ENCODE measurements around the gene SLC43A1. TPM values are rescaled to one million over a fixed set of nuclear protein-coding genes. Genes with fewer than 3 reads are reported as not detected.

Gene SLC43A1
- polyA plus RNA-seq, 3 donors = 9.8 to 155 (median 16.0) TPM

DNA sequence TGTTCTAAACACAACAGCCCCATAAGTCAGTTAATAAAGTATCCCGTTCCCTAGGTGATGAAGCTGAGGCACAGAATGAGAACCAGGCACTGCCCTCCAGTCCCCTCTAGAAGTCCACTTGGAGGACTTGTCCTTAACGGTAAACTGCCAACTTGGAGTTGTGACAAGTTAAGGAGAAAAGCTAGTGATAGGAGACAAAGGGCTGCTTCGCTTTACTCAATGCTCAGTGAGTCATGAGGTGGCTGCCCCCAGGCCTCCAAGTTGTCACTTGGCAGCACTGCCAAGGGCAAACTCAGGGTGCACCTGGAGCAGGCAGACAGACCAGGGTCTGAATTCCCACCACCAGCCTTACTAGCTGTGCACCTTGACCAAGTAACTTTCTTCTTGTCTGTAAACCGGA is 13.5 kb downstream of the SLC43A1 start:
- no peak overlapping the region for H3K27ac ChIP-seq (ENCODE audit: low read depth, low read length)
- WGBS, 3 donors = 42 to 85% (median 76%) methylated on average over 4 of the region's 4 CpGs

DNA sequence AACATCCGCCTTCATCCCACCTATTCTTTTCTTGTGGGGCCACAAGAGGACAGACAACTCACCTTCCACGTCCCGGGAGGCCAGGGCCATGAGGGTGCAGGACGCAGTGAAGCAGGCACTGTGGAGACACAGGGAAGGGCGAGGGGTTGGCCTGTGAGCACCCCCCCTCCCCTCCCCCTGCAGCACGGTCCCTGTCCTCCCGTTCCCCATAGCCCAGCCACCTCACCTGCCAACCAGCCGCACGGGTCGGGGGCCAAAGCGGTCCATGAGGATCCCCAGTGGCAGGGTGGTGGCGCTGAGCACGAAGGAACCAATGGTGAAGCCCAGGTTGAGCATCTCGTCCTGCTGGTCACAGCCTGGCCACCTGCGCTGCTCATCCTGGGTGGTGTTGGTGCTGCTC is 14.6 kb downstream of the SLC43A1 start:
- no peak overlapping the region for H3K27ac ChIP-seq (ENCODE audit: low read depth, low read length)
- 61 to 96% (median 94%) methylated on average over 14 to 15 of the region's 15 CpGs for WGBS, 3 donors

DNA sequence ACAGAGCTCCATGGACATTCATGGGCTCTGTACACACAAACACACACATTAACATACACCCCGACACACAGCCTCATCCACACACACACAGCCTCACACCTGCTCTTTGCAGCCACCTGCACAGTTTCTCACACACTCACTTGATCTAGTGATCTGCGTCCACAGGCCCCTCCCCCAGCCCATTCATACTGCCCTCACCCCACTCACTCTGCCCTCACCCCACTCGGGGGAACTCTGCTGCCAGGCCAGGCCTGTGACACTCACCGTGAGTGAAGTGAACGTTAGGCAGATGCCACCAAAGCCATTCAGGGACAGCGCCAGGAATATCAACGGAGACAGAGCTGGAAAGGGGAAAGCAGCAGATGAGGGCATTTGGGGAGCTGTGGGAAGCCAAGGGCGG is 15.0 kb downstream of the SLC43A1 start:
- H3K27ac ChIP-seq (ENCODE audit: low read depth, low read length) = no peak overlapping the region
- WGBS, 3 donors = 45 to 90% (median 89%) methylated on average over 8 of the region's 8 CpGs

GRCh38 chr11:57499983-57500461 is 15.5 kb downstream of the SLC43A1 start:
- WGBS, 3 donors = 16 to 40% (median 39%) methylated on average over 12 of the region's 12 CpGs
- H3K27ac ChIP-seq (ENCODE audit: low read depth, low read length) = no peak overlapping the region

GRCh38 chr11:57499413-57499982 is 16.0 kb downstream of the SLC43A1 start:
- no peak overlapping the region for H3K27ac ChIP-seq (ENCODE audit: low read depth, low read length)
- 4 to 16% (median 12%) methylated on average over 34 to 35 of the region's 35 CpGs for WGBS, 3 donors

DNA sequence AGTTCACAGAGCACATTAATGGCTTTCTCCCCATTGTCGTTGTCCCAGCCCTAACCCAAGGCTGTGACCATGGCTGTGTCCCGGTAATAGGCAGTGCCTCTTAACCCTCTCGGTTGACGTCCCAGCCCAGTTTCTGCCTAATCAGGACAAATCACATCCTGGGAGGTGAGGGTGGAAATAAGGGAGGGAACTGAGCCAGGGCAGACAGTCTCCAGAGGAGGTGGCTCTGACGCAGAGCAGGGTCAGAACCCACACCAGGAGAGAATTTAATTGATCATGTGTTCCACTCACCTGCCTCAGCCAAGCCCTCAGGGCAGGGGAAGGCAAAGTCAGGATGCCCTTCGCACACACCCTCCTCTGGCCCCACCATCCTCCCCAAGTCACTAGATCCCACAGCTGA is 17.0 kb downstream of the SLC43A1 start:
- H3K27ac ChIP-seq (ENCODE audit: low read depth, low read length) = no peak overlapping the region
- WGBS, 3 donors = 35 to 82% (median 78%) methylated on average over 5 to 6 of the region's 6 CpGs

DNA sequence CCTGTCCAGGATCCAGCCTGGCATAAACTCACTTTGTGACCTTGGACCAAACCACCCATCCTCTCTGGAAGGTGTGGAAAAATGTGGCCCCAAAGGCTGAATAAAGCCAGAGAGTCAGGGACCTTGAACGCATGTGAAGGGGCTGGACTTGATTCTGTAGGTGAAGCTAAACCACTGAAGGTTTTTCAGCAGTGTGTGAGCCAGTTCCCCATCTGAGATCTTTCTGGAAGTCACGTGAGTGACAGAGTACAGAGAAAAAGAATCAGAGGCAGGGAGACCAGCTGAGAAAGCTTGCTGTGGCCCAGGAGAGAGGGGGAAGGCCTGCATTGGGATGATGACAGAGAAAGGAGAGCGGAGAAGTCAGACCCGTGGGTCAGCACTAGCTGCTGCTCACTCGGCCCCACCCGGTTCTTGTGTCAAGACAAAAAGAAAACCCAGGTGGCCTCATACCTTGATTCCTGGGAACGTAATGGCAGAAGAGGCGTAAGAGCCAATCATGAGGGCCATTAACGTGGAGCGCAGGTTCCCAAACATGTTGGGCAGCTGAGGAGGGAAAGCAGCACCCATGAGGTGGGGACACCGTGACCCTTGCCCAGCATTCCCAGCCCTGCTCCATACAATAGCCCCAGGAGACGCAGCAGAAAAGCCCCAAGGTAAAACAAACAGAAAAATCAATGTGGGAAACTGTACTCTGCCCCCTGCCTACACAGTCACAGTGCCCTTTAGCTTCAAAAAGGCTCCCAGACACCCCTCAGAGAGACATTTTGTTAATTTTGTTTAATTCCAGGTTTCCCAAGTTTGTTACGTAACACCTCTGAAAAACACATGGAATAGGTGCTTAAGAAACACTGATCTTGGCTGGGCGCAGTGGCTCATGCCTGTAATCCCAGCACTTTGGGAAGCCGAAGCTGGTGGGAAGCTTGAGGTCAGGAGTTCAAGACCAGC is 17.9 kb downstream of the SLC43A1 start:
- 44 to 94% (median 93%) methylated on average over 15 of the region's 15 CpGs for WGBS, 3 donors

GRCh38 chr11:57496109-57496820 is 19.2 kb downstream of the SLC43A1 start:
- WGBS, 3 donors = 41 to 86% (median 85%) methylated on average over 9 of the region's 9 CpGs
- no peak overlapping the region for H3K27ac ChIP-seq (ENCODE audit: low read depth, low read length)

More for the DNA sequence above, 17.9 kb downstream of the SLC43A1 start:
- no peak overlapping the region for H3K27ac ChIP-seq (ENCODE audit: low read depth, low read length)

DNA sequence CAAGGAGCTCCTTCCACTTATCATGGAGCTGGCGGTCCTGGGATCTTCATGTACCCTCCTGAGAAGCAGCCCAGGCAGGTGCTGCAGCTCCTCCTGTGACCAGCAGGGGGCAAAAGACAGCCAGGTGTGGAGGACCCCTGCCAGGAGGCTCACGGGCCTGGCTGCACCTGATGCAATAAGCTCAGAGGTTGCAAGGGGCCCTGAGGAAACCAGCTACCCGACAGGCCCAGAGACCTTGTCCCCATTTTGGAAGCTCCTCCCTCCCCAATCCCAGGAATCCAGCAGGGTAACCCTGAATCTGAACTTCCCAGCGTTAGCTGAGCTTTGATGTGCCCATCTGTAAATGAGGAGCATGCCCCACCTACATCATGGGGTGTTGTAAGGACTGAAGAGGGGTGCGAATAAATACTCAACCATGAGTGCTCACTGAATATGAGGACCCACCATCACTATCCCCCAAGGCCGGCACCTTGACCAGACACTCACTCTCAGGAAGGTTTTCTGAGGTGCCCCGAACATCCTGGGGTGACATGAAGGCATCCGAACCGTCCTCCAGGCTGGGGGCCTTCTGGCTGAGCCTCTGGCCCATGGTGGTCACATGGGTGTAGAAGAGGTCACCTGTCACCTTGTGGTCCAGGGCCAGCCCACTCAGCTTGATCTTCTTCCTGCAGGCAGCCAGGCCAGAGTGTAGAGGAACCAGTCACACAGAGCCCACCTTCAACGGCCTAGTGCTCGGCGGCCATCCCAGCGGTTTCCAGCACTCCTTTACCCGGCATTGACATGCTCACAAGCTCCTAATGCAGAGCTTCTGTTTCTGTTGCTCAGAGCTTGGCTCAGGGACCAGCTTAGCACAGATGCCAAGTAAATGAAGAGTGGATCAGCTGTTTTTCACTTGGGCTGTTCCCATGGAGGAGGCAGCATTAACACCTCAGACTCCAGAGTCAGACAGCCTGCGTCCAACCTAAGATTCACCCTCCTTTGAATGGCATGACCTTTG is 21.7 kb downstream of the SLC43A1 start:
- no peak overlapping the region for H3K27ac ChIP-seq (ENCODE audit: low read depth, low read length)
- 28 to 73% (median 69%) methylated on average over 15 of the region's 15 CpGs for WGBS, 3 donors

DNA sequence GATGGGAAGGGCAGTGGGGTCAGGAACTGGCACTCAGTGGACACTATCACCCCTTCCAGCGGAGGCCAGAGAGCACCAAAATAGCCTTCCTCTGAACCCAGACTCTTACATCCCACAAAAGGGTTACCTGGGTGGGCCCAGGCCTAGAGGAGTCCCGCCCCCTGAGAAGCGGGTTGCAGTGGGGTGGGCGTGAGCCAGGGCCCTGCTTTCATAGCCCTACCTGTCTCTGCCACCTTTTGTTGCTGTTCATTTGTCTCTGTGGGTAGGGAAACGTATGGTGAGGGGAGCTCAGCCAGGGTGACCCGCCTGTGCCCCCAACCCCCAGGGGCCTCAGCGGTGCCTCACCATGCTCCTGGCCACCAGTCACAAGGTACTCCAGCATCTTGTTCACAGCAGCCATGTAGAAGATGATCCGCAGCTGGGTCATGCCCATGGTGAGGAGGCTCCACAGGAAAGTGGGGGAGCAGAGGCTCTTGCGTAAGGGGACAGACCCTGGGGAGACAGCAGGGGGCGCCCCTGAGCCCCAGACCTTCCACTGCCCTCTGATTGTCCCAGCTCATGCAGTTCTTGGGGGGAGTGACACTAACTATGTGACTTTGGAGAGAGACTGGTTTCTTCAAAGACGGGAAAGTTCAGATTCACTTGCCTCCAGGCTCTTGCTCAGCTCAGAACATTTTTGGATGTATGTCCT is 24.0 kb downstream of the SLC43A1 start:
- no peak overlapping the region for H3K27ac ChIP-seq (ENCODE audit: low read depth, low read length)
- 72 to 80% (median 80%) methylated on average over 11 of the region's 11 CpGs for WGBS, 3 donors

DNA sequence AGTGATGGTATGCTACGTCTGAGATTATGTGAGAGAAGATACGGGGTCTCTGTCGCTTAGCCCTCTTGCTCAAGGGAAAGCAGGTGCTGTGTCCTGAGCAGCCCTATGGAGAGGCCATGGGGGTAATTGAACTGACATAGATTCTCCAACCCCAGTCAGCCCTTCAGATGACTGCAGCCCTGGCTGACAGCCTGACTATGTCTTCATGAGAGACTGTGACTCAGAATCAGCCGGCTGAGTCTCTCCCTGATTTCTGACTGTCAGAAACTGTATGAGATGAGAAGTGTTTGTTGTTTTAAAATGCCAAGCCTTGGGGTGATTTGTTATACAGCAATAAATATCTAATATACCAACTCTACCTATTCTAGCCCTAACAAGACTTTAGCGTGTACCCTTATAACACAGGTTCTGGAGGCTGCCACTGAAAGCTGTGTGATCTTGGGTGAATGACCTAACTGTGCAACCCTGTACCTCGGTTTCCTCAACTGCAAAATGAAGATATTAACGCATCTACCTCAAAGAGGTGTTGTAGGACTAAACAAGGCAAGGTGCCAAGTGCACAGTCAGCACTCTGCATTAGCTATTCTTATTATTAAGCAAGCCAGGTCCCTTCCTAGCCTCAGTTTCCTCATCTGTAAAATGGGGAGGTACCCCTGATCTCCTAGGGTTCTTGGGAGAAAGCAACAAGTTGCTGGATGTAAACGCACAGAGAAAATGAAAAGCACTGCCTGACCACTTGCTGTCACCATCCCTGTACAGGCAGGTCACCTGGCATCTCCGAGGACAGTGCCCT is 24.9 kb downstream of the SLC43A1 start:
- no peak overlapping the region for H3K27ac ChIP-seq (ENCODE audit: low read depth, low read length)
- 79 to 94% (median 94%) methylated on average over 9 of the region's 9 CpGs for WGBS, 3 donors

DNA sequence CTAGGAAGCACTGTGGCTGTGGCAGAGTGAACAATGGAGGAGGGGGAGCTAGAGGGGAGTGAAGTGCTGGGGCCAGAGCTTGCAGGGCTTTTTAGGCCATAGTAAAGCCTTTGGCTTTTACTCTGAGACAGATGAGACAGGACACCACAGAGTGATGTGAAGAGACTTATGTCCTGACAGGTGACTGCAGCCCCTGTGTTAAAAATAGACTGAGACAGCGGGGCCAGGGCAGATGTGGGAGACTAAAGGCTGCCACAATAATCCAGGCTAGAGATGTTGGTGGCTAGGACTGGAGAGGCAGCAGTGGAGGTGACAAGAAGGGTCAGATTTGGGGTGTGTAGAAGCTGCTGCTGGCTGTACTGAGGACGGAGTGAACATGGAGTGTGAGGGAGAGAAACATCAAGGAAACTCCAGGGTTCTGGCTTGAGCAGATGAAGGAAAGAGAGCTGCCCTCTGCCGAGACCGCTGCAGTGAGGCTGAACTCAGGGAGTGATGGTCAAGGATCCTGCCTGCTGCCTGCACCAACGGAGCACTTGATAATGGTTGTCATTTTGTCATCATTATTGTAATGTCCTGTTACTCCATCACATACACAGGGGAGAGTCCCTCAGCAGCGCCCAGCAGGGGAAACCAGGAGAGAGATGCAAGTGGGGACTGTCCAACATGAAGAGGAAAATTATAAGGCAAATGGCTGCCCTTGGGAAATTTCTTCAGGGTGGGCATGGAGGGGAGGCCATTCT is 27.4 kb downstream of the SLC43A1 start:
- H3K27ac ChIP-seq (ENCODE audit: low read depth, low read length) = no peak overlapping the region
- 67 to 79% (median 71%) methylated on average over 6 of the region's 6 CpGs for WGBS, 3 donors

DNA sequence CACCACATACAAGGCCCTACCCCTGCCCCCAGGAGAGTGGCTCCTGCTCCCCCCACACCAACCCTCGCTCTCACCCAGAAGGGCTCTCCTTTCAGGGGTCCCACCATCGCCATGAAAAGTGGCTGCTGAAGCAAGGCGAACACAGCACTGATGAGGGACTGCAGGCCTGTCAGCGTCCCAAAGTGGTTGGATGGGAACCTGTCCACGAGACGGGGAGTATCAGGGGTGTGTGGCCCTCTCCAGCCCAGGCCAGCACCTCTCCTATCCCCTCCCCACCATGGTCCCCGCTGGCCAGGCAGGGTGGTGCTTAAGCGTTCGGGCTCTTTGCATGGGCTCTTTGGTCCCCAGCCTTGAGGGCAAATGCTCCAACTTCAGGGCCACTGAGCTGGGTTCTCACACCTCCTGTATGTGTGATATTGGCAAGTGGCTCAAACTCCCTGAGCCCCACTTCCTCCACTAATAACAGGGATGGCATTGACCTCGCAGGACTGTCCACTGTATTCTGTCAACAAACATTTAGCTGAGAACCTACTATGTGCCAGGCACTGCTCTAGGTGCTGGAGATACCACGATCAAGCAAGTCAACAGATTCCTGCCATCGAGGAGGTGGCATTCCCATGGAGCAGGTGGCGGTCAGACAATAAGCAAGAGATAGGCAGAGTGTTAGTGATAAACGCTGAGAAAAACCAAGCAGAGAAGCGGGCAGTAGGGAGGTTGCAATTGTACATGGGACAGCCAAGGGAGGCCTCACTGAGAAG is 28.3 kb downstream of the SLC43A1 start:
- WGBS, 3 donors = 88 to 95% (median 91%) methylated on average over 15 of the region's 15 CpGs

GRCh38 chr11:57485217-57485990 is 30.1 kb downstream of the SLC43A1 start:
- H3K27ac ChIP-seq (ENCODE audit: low read depth, low read length) = no peak overlapping the region
- WGBS, 3 donors = 72 to 83% (median 77%) methylated on average over 10 of the region's 10 CpGs

More for the DNA sequence above, 28.3 kb downstream of the SLC43A1 start:
- H3K27ac ChIP-seq (ENCODE audit: low read depth, low read length) = no peak overlapping the region
